ENCODE data around the gene TRAPPC12.
"Not testable (repeated sequence)": the region's sequence is repeated elsewhere in the genome, so short reads cannot be mapped to it uniquely, and the experiment has no call there.

TRAPPC12 gene

GRCh38 chr2:3486047-3487027, 106.8 kb downstream of the TRAPPC12 start:
- DNase-seq (ENCODE audit: low read depth) = no peak

- DNase-seq (ENCODE audit: low read depth) = no peak
Measured at GRCh38 chr2:3487028-3487425, 107.5 kb downstream of the TRAPPC12 start.

- no peak for DNase-seq (ENCODE audit: low read depth)
Measured at GRCh38 chr2:3487432-3487831, 107.9 kb downstream of the TRAPPC12 start.

GRCh38 chr2:3488061-3488531, 108.6 kb downstream of the TRAPPC12 start:
- no peak for DNase-seq (ENCODE audit: low read depth)

GRCh38 chr2:3488855-3489763, 109.6 kb downstream of the TRAPPC12 start:
- no peak for DNase-seq (ENCODE audit: low read depth)

- DNase-seq (ENCODE audit: low read depth) = no peak
Measured at GRCh38 chr2:3489764-3490115, 110.2 kb downstream of the TRAPPC12 start.

GRCh38 chr2:3490191-3491170, 111.0 kb downstream of the TRAPPC12 start:
- DNase-seq (ENCODE audit: low read depth) = no peak

GRCh38 chr2:3491306-3491705, 111.8 kb downstream of the TRAPPC12 start:
- no peak for DNase-seq (ENCODE audit: low read depth)

- no peak for DNase-seq (ENCODE audit: low read depth)
Measured at GRCh38 chr2:3491716-3492474, 112.4 kb downstream of the TRAPPC12 start.

GRCh38 chr2:3492475-3492787, 112.9 kb downstream of the TRAPPC12 start:
- not testable (repeated sequence) for DNase-seq (ENCODE audit: low read depth)

GRCh38 chr2:3492951-3493614, 113.6 kb downstream of the TRAPPC12 start:
- DNase-seq (ENCODE audit: low read depth) = no peak

- DNase-seq (ENCODE audit: low read depth) = no peak
Measured at GRCh38 chr2:3493615-3494007, 114.1 kb downstream of the TRAPPC12 start.

- no peak for DNase-seq (ENCODE audit: low read depth)
Measured at GRCh38 chr2:3494984-3495666, 115.6 kb downstream of the TRAPPC12 start.

- DNase-seq (ENCODE audit: low read depth) = not testable (repeated sequence)
Measured at GRCh38 chr2:3496708-3497080, 117.2 kb downstream of the TRAPPC12 start.

GRCh38 chr2:3498783-3499394, 119.4 kb downstream of the TRAPPC12 start:
- no peak for DNase-seq (ENCODE audit: low read depth)

- DNase-seq (ENCODE audit: low read depth) = no peak
Measured at GRCh38 chr2:3500326-3500899, 120.9 kb downstream of the TRAPPC12 start.

- no peak for DNase-seq (ENCODE audit: low read depth)
Measured at GRCh38 chr2:3503046-3503445, 123.6 kb downstream of the TRAPPC12 start.

GRCh38 chr2:3503483-3503882, 124.0 kb downstream of the TRAPPC12 start:
- no peak for DNase-seq (ENCODE audit: low read depth)

- DNase-seq (ENCODE audit: low read depth) = no peak
Measured at GRCh38 chr2:3504741-3505140, 125.2 kb downstream of the TRAPPC12 start.
